Ramos (cell line): ENCODE results near the gene VSIG10.
"Not testable (repeated sequence)": the region's sequence is repeated elsewhere in the genome, so short reads cannot be mapped to it uniquely, and the experiment has no call there.

Source experiments
- in situ Hi-C: fragments of 300-500 bp; cut with MboI; formaldehyde crosslinking; loops from one replicate; pipeline ENCODE4 v1.14.3; 2022; ENCODE audit warnings: low sequenced_read_pairs; ENCODE audit not compliant: unreplicated experiment

VSIG10 gene

DNA sequence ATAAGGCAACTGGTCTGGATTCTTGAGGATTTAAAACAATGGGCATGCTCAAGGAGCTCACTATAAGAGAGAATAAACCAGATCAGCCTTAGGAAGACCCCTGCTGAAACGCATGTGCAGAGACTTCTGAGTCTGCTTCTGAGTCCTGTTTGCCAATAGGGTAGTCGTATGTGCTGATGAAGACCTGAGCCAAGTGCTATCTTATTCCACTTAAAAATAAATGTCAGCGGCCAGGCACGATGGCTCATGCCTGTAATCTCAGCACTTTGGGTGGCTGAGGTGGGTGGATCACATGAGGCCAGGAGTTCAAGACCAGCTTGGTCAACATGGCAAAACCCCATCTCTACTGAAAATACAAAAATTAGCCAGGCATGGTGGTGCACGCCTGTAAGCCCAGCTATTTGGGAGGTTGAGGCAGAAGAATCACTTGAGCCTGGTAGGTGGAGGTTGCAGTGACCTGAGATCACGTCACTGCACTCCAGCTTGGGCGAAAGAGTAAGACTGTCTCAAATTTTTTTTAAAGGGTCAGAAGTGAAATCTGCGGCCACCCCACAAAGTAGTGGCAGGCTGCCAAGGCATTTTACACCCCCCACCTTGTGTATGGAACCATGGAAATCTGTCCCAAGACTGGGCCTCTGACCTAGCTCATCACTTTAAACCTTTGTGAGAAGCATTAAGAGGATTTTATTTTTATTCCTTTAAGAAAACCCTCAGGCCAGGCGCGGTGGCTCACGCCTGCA is 67.0 kb downstream of the VSIG10 start:
- in situ Hi-C loops: no loop called here

DNA sequence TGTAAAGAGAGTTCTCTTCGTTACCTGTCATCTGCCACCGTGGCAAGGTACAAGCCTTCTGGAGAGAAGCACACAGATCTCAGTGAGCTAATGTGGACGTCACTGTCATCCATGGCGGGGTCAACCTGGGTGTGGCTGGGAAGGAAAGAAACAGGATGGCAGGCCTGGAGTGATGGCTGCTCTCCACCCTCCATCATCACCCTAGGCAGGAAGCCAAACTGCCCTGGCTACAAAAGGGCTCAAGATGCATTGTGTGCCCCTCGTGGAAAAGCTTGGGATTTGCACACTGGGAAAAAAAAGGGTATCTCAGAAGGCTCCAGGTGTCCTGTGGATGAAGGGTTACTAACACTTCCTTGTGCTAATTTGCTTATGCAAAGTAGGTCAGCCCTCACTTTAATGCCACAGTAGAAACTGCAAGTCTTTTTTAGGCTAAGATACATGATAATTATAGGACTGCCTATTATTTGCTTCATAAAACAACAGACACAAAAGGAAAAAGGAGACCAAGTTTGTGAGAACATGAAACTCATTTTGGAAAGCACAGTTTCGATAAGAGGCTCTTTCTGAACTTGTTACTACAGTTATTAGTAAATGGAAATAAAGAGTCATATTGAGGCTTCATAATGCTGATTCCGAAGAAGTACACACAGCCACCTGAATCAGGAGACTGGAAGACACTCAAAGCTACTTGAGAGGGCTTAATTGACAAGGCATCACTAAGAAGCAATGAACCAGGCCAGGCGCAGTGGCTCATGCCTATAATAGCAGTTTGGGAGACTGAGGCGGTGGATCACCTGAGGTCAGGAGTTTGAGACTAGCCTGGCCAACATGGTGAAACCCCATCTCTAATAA is 68.4 kb downstream of the VSIG10 start:
- in situ Hi-C loops: no loop called here

DNA sequence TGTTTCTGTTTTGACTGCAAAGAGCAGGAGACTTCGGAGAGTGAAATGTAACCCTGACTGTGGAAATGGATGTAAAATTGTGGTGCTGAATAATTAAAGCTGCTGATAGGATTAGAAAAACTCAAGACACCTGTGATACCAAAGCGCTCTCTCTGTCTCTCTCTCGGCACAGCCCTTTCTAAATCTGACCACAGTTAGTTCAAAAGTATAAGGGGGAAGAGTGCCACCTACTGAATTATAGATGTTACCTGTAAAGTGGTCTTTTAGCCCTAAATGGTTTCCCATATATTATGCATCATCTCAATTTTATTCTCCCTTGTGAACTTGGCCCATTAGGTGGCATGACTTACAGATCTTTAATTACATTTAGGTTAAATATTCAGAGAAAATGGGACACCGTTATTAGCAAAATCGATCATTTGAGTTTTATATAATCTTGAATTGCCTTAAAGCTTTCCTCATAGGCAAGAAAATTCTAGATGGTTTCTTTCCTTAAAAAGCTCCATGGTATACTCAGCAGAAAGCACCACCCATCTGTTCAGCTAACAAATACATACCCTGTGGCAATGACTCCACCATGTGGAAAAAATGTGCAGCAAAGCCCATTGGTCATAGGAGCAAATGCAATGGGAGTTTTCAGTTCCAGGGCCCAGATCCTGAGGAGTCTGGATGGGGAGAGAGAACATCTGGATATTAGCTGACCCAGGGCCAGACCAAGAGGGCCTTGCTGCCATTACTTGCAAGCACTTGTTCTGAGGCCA is 69.2 kb downstream of the VSIG10 start:
- in situ Hi-C loops: no loop called here

DNA sequence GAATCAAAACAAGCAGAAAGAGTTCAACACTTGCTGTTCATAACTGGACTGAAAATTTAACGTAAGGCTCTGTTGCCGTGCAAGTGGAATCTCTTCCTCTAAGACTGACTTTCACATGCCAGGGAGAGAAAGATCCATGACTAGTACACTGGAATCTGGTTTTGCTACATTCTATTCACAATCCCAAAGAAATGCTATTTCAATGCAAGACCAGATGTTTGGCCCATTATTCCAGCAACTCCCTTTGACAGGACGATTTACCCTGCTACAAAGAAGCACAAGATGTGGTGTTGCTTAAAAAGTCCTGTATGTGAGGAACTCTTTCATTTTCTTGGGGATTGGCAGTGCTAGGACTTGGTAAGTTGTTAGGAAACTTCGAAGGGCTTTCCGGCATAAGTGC is 69.9 kb downstream of the VSIG10 start:
- in situ Hi-C loops: no loop called here

DNA sequence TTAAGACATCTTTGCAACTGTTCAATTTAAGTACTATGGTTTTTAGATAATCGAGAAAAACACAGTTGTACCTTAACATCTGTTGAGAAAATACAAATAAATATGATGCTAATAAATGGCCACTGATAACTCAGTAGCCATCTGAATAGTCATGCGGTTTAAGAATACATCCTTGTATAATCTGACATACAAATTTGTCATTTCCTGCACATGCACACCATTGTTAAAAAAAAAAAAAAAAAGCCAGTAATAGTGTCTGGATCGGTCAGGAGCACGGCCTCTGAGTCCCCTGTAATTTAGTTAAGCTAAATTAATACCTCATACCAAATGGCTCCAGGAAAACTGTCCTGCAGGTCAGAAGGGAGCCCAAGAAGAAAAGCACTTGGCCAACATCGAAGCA is 70.5 kb downstream of the VSIG10 start:
- in situ Hi-C loops: no loop called here

DNA sequence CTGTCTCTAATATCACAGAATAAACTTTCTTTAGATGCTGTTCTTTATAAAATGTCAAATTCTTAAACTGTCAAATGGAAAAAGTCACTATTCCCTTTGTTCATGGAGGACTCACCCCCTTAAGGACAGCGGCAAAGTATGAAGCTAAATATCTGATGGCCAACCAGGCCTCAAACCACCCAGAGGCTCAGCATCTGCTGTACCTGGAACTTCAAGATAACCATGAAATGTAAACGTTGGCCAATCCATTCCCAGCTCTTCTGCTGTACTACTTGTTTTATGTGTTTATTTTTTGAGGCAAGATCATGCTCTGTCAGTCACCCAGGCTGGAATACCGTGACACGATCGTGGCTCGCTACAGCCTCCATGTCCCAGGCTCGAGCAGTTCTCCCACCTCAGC is 71.6 kb downstream of the VSIG10 start:
- in situ Hi-C loops: no loop called here

DNA sequence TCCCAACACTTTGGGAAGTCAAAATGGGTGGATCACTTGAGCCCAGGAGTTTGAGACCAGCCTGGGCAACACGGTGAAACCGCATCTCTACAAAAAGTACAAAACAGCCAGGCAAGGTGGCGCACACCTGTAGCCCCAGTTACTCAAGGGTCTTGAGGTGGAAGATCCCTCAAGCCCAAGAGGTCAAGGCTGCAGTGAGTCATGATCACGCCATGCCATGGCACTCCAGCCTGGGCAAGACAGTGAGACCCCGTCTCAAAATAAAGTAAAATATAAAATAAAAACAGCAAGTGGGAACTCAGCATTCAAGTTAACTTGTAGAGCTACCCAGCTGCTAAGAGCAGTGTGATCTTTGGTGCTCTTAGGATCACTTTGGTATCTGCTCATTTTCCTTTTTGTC is 74.6 kb downstream of the VSIG10 start:
- in situ Hi-C loops: no loop called here

DNA sequence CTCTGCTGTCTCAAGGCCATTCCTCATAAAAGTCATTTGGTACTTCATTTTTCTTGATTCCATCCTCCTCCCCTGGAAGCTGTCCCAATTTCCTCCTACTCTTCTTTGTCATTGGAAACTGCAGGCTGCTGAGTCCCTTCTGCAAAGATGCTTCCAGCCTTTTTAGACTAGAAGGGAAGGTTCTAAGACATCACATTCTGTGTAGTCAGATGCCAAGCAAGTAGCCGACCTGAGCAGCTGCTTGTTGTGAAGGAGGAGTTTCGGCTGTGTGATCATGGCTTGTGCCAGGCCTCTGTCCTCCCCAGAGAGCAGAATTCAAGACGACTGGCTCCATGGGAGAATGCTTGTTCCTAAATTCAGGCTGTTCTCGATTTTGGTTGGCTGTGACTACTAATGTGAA is 78.6 kb downstream of the VSIG10 start:
- in situ Hi-C loops: no loop called here

DNA sequence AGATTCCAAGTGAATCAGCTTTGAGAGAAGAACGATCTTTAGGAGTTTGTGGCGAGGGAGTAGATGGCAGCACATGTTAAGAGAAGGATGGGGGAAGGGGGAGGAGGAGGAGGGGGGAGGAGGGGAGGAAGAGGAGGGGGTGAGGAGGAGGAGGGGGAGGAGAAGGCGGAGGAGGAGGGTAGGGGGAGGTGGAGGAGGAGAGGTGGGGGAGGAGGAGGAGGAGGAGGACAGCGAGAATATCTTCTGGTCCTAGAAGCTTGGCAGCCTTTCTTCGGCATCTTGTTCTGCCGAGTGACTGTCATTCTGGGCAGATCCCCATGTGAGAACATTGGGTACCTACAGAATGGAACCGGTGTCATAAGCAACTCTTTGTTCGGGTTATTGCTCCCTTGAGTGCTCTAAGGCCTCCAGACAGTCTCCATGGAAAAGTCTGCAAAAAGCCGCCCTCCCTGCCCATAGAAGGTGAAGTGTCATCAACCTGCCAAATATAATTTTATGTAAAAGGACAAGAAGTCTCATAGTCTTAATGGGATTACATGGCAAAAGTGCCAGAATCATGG is 80.4 kb downstream of the VSIG10 start:
- in situ Hi-C loops: no loop called here

DNA sequence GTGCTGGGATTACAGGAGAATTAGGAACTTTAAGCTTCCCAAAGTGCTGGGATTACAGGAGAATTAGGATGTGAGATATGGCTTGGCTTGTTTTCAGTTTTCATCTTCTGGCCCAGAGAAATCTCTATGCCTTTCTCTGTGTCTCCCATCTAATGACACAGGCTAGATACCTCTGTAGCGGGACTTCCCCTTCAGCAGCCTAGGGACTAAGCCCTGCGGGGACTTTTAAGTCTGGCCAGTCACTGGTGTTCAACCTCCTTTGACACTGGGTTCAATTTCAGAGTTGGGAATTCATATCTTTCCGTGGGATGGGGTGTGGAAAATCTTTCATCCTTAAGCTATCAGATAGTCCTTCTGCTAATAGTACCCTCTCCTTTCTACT is 81.1 kb downstream of the VSIG10 start:
- in situ Hi-C loops: no loop called here

DNA sequence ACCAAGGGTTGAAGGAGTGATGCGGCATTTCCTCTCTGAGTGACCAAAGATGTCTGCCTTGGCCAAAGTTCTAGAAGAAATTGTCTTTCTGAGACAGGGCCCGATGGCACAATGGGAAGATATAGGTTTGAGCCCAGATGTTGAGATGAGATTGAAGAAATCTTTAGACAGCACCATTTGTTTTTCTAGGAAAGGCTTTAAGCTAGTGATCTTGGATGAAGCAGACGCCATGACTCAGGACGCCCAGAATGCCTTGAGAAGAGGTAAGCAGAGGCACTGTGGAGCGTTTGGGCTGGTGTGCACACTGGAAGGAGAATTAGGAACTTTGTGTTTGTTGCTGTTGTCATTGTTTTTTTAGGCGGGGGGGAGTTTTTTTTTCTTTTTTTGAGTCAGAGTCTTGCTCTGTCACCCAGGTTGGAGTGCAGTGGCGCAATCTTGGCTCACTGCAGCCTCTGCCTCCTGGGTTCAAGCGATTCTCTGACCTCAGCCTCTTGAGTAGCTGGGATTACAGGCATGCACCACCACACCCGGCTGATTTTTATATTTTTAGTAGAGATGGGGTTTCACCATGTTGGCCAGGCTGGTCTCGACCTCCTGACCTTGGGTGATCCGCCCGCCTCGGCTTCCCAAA is 81.6 kb downstream of the VSIG10 start:
- in situ Hi-C loops: not testable (repeated sequence)

DNA sequence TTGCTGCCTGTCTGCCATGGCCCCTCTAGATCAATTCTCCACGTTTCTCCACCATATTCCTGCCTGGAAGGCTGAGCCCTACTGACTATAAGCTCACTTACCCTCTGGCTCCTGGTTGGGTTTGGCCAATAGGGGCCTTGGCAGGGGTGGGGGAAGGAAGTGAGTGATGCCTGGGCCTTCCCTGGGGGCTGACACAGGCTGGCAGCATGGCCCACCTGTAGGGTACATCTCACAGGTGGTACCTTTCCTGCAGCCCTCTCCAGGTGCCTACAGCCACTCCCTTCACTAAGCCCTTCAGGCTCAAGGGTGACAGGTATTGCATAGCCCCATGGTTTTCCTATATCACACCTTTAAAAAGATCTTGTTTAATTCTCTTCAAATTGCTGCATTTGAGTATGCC is 83.8 kb downstream of the VSIG10 start:
- in situ Hi-C loops: no loop called here

DNA sequence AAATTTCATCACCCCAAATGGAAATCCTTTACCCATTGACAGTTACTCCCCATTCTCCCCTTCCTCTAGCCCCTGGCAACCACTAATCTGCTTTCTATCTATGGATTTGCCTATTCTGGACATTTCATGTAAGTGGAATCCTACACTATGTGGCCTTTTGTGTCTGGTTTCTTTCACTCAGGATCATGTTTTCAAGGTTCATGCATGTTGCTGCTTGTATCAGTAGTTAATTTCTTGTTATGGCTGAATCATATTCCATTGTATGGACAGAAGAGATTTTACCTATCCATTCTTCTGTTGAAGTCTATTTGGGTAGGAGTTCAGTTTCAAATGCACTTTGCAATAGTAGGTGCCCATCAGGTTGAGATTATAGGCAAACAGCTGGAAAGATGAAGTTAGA is 85.9 kb downstream of the VSIG10 start:
- in situ Hi-C loops: no loop called here

DNA sequence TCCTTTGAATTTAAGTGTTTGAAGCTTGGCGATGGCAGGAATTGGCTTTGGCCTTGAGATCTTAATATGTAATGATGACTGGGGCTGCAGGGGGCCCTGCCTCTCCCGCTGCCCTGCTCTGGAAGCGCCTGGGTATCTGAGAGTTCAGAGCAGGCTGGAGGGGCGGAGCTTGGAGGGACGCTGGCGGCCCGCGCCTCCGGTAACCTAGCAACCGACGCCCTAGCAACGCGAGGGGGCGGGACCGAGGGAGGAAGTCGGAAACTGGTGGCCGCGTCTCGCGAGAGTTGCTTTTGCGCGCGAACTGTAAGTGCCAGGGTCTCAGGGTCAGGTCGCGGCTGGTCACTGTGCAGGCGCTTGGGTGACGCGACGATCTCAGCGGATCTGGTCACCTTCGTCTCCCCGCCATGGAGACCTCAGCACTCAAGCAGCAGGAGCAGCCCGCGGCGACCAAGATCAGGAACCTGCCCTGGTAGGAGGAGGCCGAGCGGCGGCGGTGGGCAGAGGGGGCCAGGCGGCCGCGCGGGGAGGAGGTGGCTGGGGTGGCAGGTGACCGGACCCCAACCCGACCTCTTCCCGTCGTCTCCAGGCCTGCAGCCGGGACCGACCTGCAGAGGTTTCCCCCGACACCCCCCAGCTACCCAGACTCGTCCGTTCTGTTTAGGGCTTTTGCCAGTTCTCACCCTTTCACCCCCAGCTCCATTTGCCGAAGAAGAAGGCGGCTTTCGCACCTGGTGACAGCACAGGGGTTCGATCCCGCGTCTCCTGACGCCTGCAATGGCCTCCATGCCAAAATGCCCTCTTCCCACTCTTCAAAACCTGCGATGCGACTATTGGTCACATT is 87.2 kb downstream of the VSIG10 start, which contains the start of gene RFC5:
Gene RFC5 (plus strand): TSS at position 280 of the 841 bp plus-strand sequence. CDS start 125 bp downstream, at position 405.
- in situ Hi-C loops: no loop called here

DNA sequence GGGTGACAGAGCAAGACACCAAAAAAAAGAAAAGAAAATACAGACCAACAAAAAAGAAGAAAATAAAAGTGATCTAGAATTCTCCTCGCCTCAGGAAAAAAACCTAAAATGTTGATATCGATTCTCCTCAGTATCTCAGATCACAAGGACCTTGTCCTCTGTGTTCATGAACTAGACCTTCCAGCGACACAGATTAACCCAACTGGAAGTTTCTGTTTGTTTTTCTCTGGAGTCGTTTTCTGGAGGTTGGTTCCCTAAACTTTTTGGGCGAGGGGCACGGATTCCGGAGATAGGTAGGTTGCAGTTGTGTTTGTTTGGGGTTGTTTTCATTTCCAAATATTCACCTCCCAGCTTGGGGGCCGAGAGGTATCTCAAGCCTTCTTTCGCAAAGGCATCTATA is 87.9 kb downstream of the VSIG10 start:
- in situ Hi-C loops: no loop called here

DNA sequence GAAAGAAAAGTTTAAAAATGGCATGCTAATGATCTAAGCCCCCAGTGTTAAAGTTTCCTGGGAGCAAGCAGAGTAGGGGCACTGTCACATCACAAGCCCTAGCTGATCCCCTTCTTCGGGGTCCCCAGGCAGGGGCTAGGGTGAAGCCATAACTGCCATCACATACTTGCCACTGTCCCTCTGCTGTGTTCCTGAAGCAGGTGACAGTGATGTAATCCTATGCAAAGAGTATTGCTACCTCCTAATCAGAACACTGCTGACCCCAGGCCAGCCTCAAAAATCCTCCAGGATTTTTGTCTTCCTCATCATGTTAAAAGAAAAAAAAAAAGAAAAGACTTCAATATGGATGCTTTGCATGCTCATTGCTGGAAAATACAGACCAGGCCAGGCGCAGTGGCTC is 88.5 kb downstream of the VSIG10 start:
- in situ Hi-C loops: no loop called here
